GM12878 (cell line): Measurements from ENCODE around the gene CLEC16A. TPM values are rescaled to one million over a fixed set of nuclear protein-coding genes. Genes with fewer than 3 reads are reported as not detected.

Source experiments
- ATAC-seq: fragments of 200-7000 bp; cut with Tn5 transposase; 3 replicates; pipeline ENCODE4 v1.9.1; 2020; ENCODE audit warnings: mild to moderate bottlenecking, moderate library complexity
- BruUV-seq: library from RNA; stranded (reverse); fragments of 400-500 nt; replicated peaks from 2 replicates; lab custom pipeline; 2021; lab: Mats Ljungman, UMichigan
- CTCF ChIA-PET: fragments of 300-600 bp; sonication (Branson Sonifier 250); formaldehyde crosslinking; extraction: SDS; loops from one replicate; lab custom pipeline; 2021; ENCODE audit warnings: inconsistent platforms; lab: Yijun Ruan, JAX
- POLR2A ChIA-PET: fragments of 350-600 bp; formaldehyde crosslinking; extraction: SDS; loops from one replicate; lab custom pipeline; 2021; ENCODE audit warnings: inconsistent platforms; lab: Charles Lee
- RAD21 ChIA-PET: fragments of 300-600 bp; sonication (Branson Sonifier 250); formaldehyde crosslinking; loops from one replicate; lab custom pipeline; 2023; ENCODE audit warnings: antibody characterized with exemption; ENCODE audit not compliant: unreplicated experiment; lab: Charles Lee
- SMC1A ChIA-PET: fragments of 300-600 bp; sonication (Branson Sonifier 250); formaldehyde crosslinking; loops from one replicate; lab custom pipeline; 2023; ENCODE audit not compliant: unreplicated experiment, uncharacterized antibody; lab: Charles Lee
- DNase-seq: peaks from one replicate; pipeline ENCODE4 v3.0.0-alpha.2; 2011; ENCODE audit warnings: low read depth, low spot score
- FAIRE-seq: peaks from 3 replicates; lab custom pipeline; 2011; peaks lifted over from hg19 to GRCh38; lab: Jason Lieb, UNC
- H2AFZ ChIP-seq: 2 replicates; pipeline ENCODE4 v1.6.0; 2011; ENCODE audit warnings: low read depth, low read length, control low read depth; ENCODE audit not compliant: control insufficient read depth
- H3K27ac ChIP-seq: 2 replicates; pipeline ENCODE4 v1.5.1; 2011; ENCODE audit warnings: control low read depth; ENCODE audit not compliant: control insufficient read depth, insufficient read depth
- H3K27me3 ChIP-seq, 2 experiments: replicated peaks in 1 of 2; 2 replicates each; pipeline versions ENCODE4 v1.6.0 to v1.6.1; 2011; ENCODE audit warnings: low read length in 1 of 2; ENCODE audit not compliant: control insufficient read depth in 2 of 2, insufficient read depth in 2 of 2
- H3K36me3 ChIP-seq, 2 experiments: 2 replicates each; pipeline ENCODE4 v1.5.1; 2011; ENCODE audit warnings: low read length in 1 of 2; ENCODE audit not compliant: control insufficient read depth in 2 of 2, insufficient read depth in 2 of 2
- H3K4me1 ChIP-seq: 2 replicates; pipeline ENCODE4 v1.6.1; 2011; ENCODE audit warnings: mild to moderate bottlenecking, low read length, moderate library complexity, mixed read lengths; ENCODE audit not compliant: control insufficient read depth, insufficient read depth
- H3K4me2 ChIP-seq: 2 replicates; pipeline ENCODE4 v1.6.0; 2011; ENCODE audit warnings: control low read depth; ENCODE audit not compliant: control insufficient read depth, insufficient read depth
- H3K4me3 ChIP-seq: fragments of 200-600 bp; sonication (generic); 2 replicates; pipeline ENCODE4 v1.5.1; 2016
- H3K79me2 ChIP-seq: 2 replicates; pipeline ENCODE4 v1.6.0; 2011; ENCODE audit warnings: low read length; ENCODE audit not compliant: control insufficient read depth, insufficient read depth
- H3K9ac ChIP-seq: 2 replicates; pipeline ENCODE4 v1.8.0; 2011; ENCODE audit warnings: low read length, control low read depth, mixed read lengths; ENCODE audit not compliant: control insufficient read depth, insufficient read depth
- H3K9me3 ChIP-seq: replicated peaks from 3 replicates; pipeline ENCODE4 v1.5.1; 2011; ENCODE audit warnings: mild to moderate bottlenecking, low read length; ENCODE audit not compliant: control insufficient read depth, insufficient read depth
- H4K20me1 ChIP-seq: 2 replicates; pipeline ENCODE4 v1.6.0; 2011; ENCODE audit not compliant: control insufficient read depth, insufficient read depth
- ATF7 ChIP-seq: fragments of 450-650 bp; IDR thresholded peaks from 2 replicates; pipeline ENCODE4 v1.6.1; 2016; ENCODE audit warnings: low read depth, mild to moderate bottlenecking
- BCL11A ChIP-seq: IDR thresholded peaks from 2 replicates; pipeline ENCODE4 v1.6.1; 2011; ENCODE audit warnings: low read depth, low read length
- EP300 ChIP-seq, 2 experiments: fragments of 150-350 bp in 1 of 2; IDR thresholded peaks; 2 replicates each; pipeline ENCODE4 v1.6.1; 2011 to 2012; ENCODE audit warnings: low read depth in 2 of 2, low read length in 2 of 2, borderline replicate concordance in 1 of 2, improper control_type of control experiment in 1 of 2, inconsistent platforms in 1 of 2; ENCODE audit not compliant: control insufficient read depth in 1 of 2
- FOXM1 ChIP-seq: IDR thresholded peaks from 2 replicates; pipeline ENCODE4 v1.6.1; 2012; ENCODE audit warnings: low read depth, mild to moderate bottlenecking, inconsistent platforms, low read length, moderate library complexity
- HDAC2 ChIP-seq: fragments of 200-600 bp; sonication (generic); IDR thresholded peaks from 2 replicates; pipeline ENCODE4 v1.6.1; 2017
- MLLT1 ChIP-seq: fragments of 450-650 bp; IDR thresholded peaks from 2 replicates; pipeline ENCODE4 v1.6.1; 2016; ENCODE audit warnings: mild to moderate bottlenecking
- MTA3 ChIP-seq: IDR thresholded peaks from 2 replicates; pipeline ENCODE4 v1.6.1; 2012; ENCODE audit warnings: low read length, inconsistent platforms, borderline replicate concordance
- PKNOX1 ChIP-seq: fragments of 450-650 bp; IDR thresholded peaks from 2 replicates; pipeline ENCODE4 v1.6.1; 2016; ENCODE audit warnings: mild to moderate bottlenecking
- POLR2A ChIP-seq: IDR thresholded peaks from 2 replicates; pipeline ENCODE4 v1.6.1; 2011; ENCODE audit warnings: low read depth, mild to moderate bottlenecking, low read length
- RAD21 ChIP-seq: IDR thresholded peaks from 2 replicates; pipeline ENCODE4 v1.6.1; 2011; ENCODE audit warnings: mild to moderate bottlenecking, low read depth, low read length, moderate library complexity; ENCODE audit not compliant: insufficient read depth
- REST ChIP-seq: IDR thresholded peaks from 2 replicates; pipeline ENCODE4 v1.6.1; 2012; ENCODE audit warnings: mild to moderate bottlenecking, low read depth, low read length
- SREBF1 ChIP-seq: IDR thresholded peaks from 2 replicates; pipeline ENCODE4 v1.6.1; 2012; ENCODE audit warnings: mild to moderate bottlenecking, low read length
- SREBF2 ChIP-seq: IDR thresholded peaks from 2 replicates; pipeline ENCODE4 v1.6.1; 2012; ENCODE audit warnings: mild to moderate bottlenecking, low read length
- WRNIP1 ChIP-seq: IDR thresholded peaks from 2 replicates; pipeline ENCODE4 v1.6.1; 2011; ENCODE audit warnings: low read depth, low read length, improper control_type of control experiment, borderline replicate concordance
- YBX1 ChIP-seq: fragments of 450-650 bp; IDR thresholded peaks from 2 replicates; pipeline ENCODE4 v1.6.1; 2016; ENCODE audit warnings: antibody characterized with exemption
- ZBED1 ChIP-seq: IDR thresholded peaks from 2 replicates; pipeline ENCODE4 v1.6.1; 2016; ENCODE audit warnings: borderline replicate concordance
- ZNF384 ChIP-seq: IDR thresholded peaks from 2 replicates; pipeline ENCODE4 v1.6.1; 2012; ENCODE audit warnings: low read depth, mild to moderate bottlenecking, low read length, improper control_type of control experiment, borderline replicate concordance
- ZSCAN29 ChIP-seq: fragments of 450-650 bp; IDR thresholded peaks from 2 replicates; pipeline ENCODE4 v1.6.1; 2017; ENCODE audit warnings: mild to moderate bottlenecking, moderate library complexity
- WGBS: methylation state at CpG from one replicate; pipeline ENCODE4 v1.1.6; 2016; ENCODE audit warnings: low lambda C conversion rate; ENCODE audit not compliant: insufficient replicate concordance, insufficient coverage; ENCODE audit errors: missing lambda C conversion rate; 5-methylcytosine and 5-hydroxymethylcytosine counted together
- in situ Hi-C: fragments of 300-500 bp; cut with MboI; formaldehyde crosslinking; loops from 9 replicates; pipeline ENCODE4 v1.14.3; 2018; ENCODE audit warnings: mixed read lengths
- intact Hi-C: fragments of 100-400 bp; cut with micrococcal nuclease; formaldehyde crosslinking; loops from one replicate; pipeline ENCODE4 v1.14.2; 2022; ENCODE audit not compliant: unreplicated experiment
- polyA plus RNA-seq, 11 experiments: library from polyadenylated mRNA; depleted of rRNA in 4 of 11; unstranded in 6 of 11; stranded (reverse) in 5 of 11; fragments of >200 nt; fragmentation: Nextera tagmentation in 4 of 11; fragmentation: Illumina TruSeq in 1 of 11; extraction: Ambion mirVana in 4 of 11; extraction: Trizol in 1 of 11; gene quantifications; 1 replicate in 1 of 11; 2 replicates in 10 of 11; pipeline versions ENCODE4 v1.2.1 to v1.2.3, GENCODE V29; 2011 to 2016; ENCODE audit warnings: inconsistent platforms in 2 of 11, missing spikeins in 2 of 11, low read depth in 1 of 11
- total RNA-seq, 4 experiments: library from RNA; depleted of rRNA in 3 of 4; stranded (reverse); fragments of >200 nt in 3 of 4; fragmentation: Illumina TruSeq in 1 of 4; extraction: Trizol in 1 of 4; gene quantifications; 2 replicates each; pipeline versions ENCODE4 v1.2.1 to v1.2.3, GENCODE V29; 2013 to 2021

Gene CLEC16A
- total and polyA plus RNA-seq, 10 of the 15 experiments (the other 5 are each of a cell fraction or from before 2014, with no cell fraction given), result 1.5 to 28.8 (median 19.2) TPM

GRCh38 chr16:11094857-11095565 lies 150.6 kb downstream of the CLEC16A start (continued):
- TF ChIP-seq RAD21 (no peak), SREBF2 (no peak), POLR2A (no peak), WRNIP1 (no peak), EP300 (IDR thresholded peaks at IDR 0.05; ENCODE audit: borderline replicate concordance in 1 of 2, control insufficient read depth in 1 of 2, low read depth in 2 of 2, low read length in 2 of 2) (peak; percentile 41 to 66; a peak in 2 of 4 replicates), ZBED1 (peak; percentile 52; the same call in 1 of the 2 replicates), ZNF384 (peak; percentile 92), FOXM1 (0 out of 2 replicates have a peak, but pooled peaks have one; percentile 19), MLLT1 (peak; percentile 38; the same call in 1 of the 2 replicates), ATF7 (peak; percentile 95)
- TF ChIP-seq, all 136 proteins: peak for 20

- ATAC-seq, result no peak
- SMC1A ChIA-PET, result interaction anchor here (1.0 to 6.5 kb wide), 11 partner anchors 10 to 202 kb away, joined by 3 to 68 read pairs (median 7); no protein-coding TSS in a partner anchor
- TF ChIP-seq ZSCAN29 (no peak), SREBF1 (no peak), REST (no peak), HDAC2 (no peak), YBX1 (no peak), SREBF2 (no peak), BCL11A (no peak), PKNOX1 (no peak), MTA3 (no peak)
These were observed 151.6 kb downstream of the CLEC16A start for GRCh38 chr16:11095935-11096334.

More at GRCh38 chr16:11095935-11096334, 151.6 kb downstream of the CLEC16A start:
- ChIA-PET RAD21 (interaction anchor here (0.7 to 4.5 kb wide), 8 partner anchors 9 to 160 kb away, joined by 3 to 39 read pairs (median 13); partner anchors contain the start of gene SOCS1), CTCF (interaction anchor here (0.6 to 3.1 kb wide), 8 partner anchors 9 to 158 kb away, joined by 3 to 16 read pairs (median 6); no protein-coding TSS in a partner anchor), POLR2A (interaction anchor here (0.6 to 5.8 kb wide), 14 partner anchors 9 to 377 kb away, joined by 3 to 48 read pairs (median 4); no protein-coding TSS in a partner anchor)
- Histone ChIP-seq H4K20me1 (no peaks in the 10 kb centered on the region), H3K27ac (no peak overlapping the region), H3K9ac (no peak overlapping the region), H3K27me3 (no peaks in the 10 kb centered on the region), H3K9me3 (no peaks in the 10 kb centered on the region), H3K4me1 (peaks cover 69% of the 10 kb centered on the region), H2AFZ (no peak overlapping the region), H3K79me2 (no peaks in the 10 kb centered on the region), H3K36me3 (peaks cover 0 to 3% of the 10 kb centered on the region in 2 experiments; a peak in 1 of 4 replicates), H3K4me2 (no peak overlapping the region), H3K4me3 (no peak overlapping the region)
- in situ Hi-C loops (no loop called here), intact Hi-C loops (no loop called here)
- DNase-seq (no peak), FAIRE-seq (no peak)
- 96% methylated on average over 4 of the region's 4 CpGs for WGBS
- no TSS peak for BruUV-seq
